HG03280 (cell line): ENCODE results near the gene PGAM5.
"Not testable (repeated sequence)": the region's sequence is repeated elsewhere in the genome, so short reads cannot be mapped to it uniquely, and the experiment has no call there.

ENCODE experiments used
- ATAC-seq: cut with Tn5 transposase; IDR thresholded peaks from one replicate; pipeline ENCODE4 v1.9.1; 2021; ENCODE audit warnings: mild to moderate bottlenecking, moderate library complexity; ENCODE audit not compliant: unreplicated experiment

PGAM5 gene

DNA sequence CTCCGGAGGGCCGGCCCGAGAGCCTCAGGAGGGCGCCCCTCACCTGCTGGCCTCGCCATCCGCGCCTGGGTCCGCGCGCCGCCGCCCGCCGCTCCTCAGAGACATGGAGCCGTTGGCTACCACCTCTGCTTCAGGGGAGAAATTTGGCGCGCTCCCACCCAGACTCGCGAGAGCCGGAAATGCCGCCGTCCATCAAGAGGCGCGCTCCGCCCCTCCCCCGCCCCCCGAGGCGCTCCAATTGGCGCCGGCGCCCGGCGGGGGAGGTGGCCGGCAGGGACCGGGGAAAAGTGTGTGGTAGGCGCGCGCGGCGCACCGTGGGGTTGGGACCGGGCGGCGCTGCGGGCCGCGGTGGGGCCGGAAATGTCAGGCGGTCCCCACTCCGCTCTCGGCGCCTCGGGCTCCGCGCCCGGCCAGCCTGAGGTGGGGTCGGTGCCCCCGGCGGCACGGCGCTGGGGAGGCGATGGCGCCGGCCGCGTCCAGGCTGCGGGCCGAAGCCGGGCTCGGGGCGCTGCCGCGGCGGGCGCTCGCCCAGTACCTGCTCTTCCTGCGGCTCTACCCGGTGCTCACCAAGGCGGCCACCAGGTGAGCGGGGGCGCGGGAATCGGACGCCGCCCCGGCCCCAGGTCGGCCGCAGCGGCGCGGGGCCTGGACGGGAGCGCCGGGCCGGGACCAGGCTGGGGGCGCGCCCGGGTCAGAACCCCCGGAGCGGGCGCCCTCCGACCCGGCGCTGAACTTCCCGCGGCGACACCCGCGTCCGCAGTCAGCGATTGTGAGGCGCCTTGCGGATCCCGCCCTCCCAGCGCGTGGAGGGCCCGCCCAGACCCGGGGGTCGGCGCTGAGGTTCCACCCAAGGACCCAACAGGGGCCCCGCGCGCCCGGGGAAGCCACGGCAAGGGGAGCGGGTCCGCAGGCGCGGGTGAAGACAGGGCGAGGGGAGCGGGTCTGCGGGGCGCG, 23.2 kb upstream of the PGAM5 start, which contains the start of the genes POLE and PXMP2:
Gene POLE (minus strand): TSS at position 132 of the 954 bp plus-strand sequence. CDS start 27 bp downstream, at position 105.
Gene PXMP2 (plus strand): TSS at position 377 of the 954 bp plus-strand sequence. CDS start 84 bp downstream, at position 461.
- ATAC-seq: peak; percentile 93

- no peak for ATAC-seq
These were observed 21.4 kb upstream of the PGAM5 start for GRCh38 chr12:132689227-132689626.

DNA sequence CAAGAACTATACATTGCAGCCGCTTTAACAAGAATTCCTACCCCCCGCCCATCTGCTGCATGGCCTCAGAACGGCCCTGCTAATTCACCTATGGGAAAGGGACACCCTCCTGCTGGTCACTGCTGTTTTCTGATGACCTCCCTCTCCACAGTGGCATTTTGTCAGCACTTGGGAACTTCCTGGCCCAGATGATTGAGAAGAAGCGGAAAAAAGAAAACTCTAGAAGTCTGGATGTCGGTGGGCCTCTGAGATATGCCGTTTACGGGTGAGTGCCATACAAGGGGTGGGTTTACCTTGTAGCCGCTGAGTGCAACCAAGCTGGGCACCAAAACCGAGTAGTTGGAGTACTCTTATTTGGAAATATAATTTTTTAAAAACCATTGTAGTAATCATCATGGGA, 20.5 kb upstream of the PGAM5 start:
- ATAC-seq: no peak

- ATAC-seq: not testable (repeated sequence)
These were observed 18.6 kb upstream of the PGAM5 start for GRCh38 chr12:132692030-132692429.

DNA sequence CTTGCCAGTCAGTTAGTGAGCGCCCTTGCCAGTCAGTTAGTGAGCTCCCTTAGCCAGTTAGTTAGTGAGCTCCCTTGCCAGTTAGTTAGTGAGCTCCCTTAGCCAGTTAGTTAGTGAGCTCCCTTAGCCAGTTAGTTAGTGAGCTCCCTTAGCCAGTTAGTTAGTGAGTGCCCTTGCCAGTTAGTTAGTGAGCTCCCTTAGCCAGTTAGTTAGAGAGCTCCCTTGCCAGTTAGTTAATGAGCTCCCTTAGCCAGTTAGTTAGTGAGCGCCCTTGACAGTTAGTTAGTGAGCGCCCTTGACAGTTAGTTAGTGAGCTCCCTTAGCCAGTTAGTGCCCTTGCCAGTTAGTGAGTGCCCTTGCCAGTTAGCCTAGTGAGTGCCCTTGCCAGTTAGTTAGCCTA, 15.8 kb upstream of the PGAM5 start:
- not testable (repeated sequence) for ATAC-seq

DNA sequence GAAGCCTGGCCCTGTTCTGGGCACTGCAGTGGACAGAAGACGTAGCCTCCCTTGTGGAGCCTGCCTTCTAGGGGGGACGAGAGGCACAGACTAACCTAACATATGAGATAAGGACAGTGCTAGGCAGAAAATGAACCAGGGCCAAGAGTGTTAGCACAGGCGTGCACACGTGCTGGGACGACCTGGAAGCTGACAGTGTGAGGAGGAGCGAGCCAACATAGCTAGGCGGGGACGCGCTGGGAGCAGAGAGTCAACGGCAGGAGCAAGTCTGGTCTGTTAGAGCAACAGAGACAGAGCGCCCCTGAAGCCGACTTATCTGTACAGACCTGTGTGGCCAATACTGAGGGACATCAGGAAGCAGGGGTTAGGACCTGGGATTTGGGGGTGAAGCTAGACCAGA, 15.2 kb upstream of the PGAM5 start:
- no peak for ATAC-seq

DNA sequence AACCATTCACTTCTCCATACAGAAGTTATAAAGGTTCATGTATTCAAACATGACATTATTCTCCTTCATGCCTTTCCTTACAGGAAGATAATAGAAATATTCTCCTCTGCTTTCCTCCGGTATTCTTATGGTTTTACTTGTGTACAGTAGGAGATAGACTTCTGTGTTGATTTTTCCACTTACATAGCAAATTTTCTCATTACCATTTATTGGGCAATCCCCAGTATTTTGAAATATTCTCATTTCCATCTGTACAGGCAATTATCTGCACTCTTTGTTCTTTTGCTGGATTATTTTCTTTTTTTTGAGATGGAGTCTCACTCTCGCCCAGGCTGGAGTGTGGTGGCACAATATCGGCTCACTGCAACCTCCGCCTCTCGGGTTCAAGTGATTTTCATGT, 12.3 kb upstream of the PGAM5 start:
- no peak for ATAC-seq

DNA sequence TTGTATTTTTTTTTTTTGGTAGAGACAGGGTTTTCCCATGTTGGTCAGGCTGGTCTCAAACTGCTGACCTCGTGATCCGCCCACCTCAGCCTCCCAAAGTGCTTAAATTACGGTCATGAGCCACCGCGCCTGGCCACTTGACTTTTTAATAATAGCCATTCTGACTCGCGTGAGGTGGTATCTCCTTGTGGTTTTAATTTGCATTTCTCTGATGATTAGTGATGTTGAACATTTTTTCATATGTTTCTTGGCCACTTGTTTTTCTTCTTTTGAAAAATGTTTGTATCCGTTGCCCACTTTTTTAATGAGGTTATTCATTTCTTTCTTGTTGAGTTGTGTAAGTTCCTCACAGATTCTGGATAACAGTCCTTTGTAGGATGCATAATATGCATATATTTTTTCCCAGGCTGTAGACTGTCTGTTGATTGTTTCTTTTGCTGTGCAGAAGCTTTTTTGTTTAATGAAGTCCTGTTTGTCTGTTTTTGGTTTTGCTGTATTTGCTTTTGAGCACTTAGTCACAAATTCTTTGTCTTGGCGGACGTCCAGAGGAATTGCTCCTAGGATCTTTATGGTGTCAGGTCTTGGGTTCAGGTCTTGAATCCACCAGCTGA, 10.3 kb upstream of the PGAM5 start:
- ATAC-seq: no peak

DNA sequence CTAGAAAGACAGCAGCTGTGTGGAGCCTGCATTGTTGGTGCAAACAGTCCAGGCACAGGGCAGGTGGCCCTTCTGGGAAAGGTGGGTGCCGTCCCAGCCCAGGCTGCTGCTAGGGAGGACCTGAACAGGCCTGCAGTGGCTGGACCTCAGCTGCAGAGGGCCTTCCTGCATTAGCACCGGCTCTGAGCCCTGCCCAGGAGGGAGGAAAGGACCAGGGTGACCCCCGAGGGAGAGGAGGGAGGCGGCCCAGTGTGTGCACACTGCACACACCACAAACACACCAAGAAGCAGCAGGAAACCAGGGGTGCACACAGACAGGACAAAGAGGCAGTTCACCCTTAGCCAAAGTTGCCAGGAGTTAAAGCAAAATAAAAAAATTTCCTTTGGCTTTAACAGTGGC, 8.0 kb upstream of the PGAM5 start:
- ATAC-seq: no peak

- ATAC-seq: no peak
These were observed 7.0 kb upstream of the PGAM5 start for GRCh38 chr12:132703641-132704040.

DNA sequence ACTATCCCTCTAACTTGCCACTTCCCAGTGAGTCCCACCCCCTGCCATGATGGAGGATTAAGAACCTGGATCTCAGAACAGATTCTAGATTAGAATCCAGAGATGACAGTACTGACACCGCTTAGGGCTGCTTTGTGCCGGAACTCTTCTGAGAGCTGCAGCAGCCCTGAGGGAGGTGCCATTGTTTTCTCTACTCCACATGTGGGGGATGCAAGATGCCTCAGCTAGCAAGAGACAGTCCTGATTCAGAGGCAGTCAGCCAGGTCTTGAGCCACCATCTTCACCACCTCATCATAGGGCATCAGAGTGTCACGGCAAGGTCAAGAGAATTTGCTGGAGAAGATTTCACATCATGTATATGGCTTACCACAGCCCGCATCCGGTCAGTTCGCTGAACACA, 3.4 kb upstream of the PGAM5 start:
- ATAC-seq: no peak

DNA sequence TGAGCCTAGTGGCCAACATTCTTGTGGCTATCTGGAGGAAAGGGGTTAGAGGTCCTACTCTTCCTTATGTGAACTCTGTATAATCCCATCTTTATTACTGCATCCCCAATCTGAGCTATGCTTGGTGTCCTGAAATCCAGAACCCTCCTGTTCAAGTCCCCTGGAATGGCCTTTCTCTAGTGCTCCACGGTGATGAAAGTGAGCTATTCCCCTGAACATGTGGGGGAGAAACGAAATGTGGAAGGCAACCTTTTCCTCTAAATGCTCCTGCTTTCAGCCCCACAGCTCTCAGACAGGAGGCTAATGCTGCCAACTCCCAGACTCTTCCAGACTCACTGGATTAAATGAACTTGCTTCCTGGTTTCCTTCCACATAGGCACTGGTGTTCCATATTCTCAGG, 2.5 kb upstream of the PGAM5 start:
- ATAC-seq: no peak

DNA sequence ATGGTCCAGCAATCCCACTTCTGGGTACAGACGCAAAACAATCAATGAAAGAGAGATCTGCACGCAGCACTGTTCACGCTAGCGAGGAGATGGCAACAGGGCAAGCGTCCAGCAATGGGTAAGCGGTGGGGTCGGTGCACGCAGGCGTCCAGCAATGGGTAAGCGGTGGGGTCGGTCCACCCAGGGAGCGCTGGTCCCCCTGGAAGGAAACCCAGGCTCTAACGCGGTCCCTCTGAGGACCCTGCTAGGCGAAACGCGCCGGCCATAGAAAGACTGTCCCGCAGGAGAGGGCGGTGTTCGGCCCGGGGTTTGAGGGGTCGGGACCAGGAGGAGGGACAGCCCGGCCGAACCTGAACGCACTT, 618 bp upstream of the PGAM5 start:
- peak; percentile 22 for ATAC-seq

GRCh38 chr12:132711080-132711843, 620 bp downstream of the PGAM5 start:
- ATAC-seq: peak; percentile 24

DNA sequence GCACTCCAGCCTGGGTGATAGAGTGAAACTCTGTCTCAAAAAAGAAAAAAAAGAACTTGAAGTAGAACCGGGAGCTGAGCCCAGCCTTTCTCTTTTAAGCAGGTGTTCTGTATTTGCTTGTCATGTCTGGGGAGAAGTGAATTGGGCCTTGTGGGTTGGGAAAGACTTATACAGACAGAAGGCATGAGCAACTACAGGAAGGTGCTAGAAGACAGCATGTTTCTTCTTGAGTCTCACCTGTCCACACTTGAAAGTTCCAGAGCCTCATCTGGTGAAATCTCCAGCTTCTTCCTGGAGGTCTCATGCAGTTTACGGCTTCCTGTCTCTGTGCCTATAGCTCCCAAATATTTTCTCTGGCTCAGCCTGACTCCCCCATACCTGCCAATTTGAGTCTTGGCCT, 2.5 kb downstream of the PGAM5 start:
- ATAC-seq: no peak

GRCh38 chr12:132715874-132716273, 5.2 kb downstream of the PGAM5 start:
- no peak for ATAC-seq

DNA sequence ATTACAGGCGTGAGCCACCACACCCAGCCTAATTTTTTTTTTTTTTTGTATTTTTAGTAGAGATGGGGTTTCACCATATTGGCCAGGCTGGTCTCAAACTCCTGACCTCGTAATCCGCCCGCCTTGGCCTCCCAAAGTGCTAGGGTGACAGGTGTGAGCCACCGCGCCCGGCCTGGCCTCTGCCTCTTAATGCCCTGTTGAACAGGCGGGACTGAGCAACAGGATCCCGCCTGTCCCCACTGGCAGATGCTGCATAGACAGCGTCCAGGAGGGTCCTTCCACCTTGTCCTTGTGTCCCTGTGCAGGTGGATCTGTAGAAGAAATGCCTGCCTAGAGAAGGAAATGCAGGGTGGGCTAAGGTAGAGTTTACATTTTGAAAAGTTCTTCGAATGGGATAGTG, 5.7 kb downstream of the PGAM5 start:
- ATAC-seq: no peak

DNA sequence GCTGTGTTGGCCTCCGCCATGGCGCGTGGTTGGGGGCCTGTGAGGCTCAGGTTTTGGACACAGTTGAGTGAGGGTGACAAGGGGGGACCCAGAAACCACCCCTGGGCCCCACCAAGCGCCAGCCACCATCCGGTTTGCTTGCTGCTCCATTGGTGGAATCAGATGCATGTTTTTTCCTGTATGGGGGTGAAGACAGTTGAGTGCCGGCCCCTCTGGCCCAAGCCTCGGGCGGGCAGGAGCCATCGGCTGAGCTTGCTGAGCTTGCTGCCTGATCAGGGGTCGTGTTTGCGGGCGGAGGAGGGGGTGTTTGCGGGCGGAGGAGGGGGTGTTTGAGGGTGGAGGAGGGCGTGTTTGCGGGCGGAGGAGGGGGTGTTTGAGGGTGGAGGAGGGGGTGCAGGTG, 6.4 kb downstream of the PGAM5 start:
- ATAC-seq: no peak

- no peak for ATAC-seq
These were observed 7.1 kb downstream of the PGAM5 start for GRCh38 chr12:132717531-132718387.

DNA sequence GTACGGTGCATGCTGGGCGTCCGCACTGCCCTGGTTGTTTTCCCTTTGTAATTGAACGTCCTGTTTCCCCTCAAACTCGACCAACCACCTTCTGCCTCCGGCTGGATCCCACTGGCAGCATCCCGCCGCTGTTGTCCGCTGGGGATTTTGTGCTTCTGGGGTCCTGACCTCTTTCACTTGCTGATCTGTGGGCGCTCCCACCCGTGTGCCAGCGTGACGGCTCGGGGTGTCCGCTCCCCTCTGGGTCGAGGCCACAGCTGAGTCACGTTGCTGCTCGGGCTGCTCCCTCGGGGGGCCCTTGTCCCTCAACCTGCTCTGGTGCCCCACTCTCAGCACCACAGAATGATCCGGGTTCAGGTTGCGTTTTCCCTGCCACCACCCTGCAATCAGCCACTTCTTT, 8.0 kb downstream of the PGAM5 start:
- ATAC-seq: no peak
